HG03469 (cell line): Measurements from ENCODE around the gene UVSSA.
"Not testable (repeated sequence)": the region's sequence is repeated elsewhere in the genome, so short reads cannot be mapped to it uniquely, and the experiment has no call there.

Source experiments
- ATAC-seq: cut with Tn5 transposase; IDR thresholded peaks from one replicate; pipeline ENCODE4 v1.9.1; 2021; ENCODE audit warnings: mild to moderate bottlenecking, moderate library complexity, moderate number of reproducible peaks; ENCODE audit not compliant: unreplicated experiment

UVSSA gene

GRCh38 chr4:1362521-1362920 lies 15.5 kb downstream of the UVSSA start:
- ATAC-seq = no peak

GRCh38 chr4:1363513-1363912 lies 16.5 kb downstream of the UVSSA start:
- ATAC-seq = no peak

- no peak for ATAC-seq
These were observed 17.2 kb downstream of the UVSSA start for GRCh38 chr4:1364217-1364616.

- ATAC-seq = no peak
These were observed 17.7 kb downstream of the UVSSA start for GRCh38 chr4:1364748-1365147.

- ATAC-seq = no peak
These were observed 18.5 kb downstream of the UVSSA start for GRCh38 chr4:1365271-1366178.

GRCh38 chr4:1366371-1367229 lies 19.6 kb downstream of the UVSSA start:
- ATAC-seq = no peak

- ATAC-seq = no peak
These were observed 20.4 kb downstream of the UVSSA start for GRCh38 chr4:1367230-1367935.

GRCh38 chr4:1367936-1368289 lies 20.9 kb downstream of the UVSSA start:
- ATAC-seq = no peak

GRCh38 chr4:1368421-1369090 lies 21.5 kb downstream of the UVSSA start:
- no peak for ATAC-seq

GRCh38 chr4:1369091-1369450 lies 22.1 kb downstream of the UVSSA start:
- ATAC-seq = no peak

GRCh38 chr4:1369479-1370079 lies 22.6 kb downstream of the UVSSA start:
- no peak for ATAC-seq

- no peak for ATAC-seq
These were observed 23.5 kb downstream of the UVSSA start for GRCh38 chr4:1370321-1371124.

GRCh38 chr4:1371176-1372165 lies 24.5 kb downstream of the UVSSA start:
- ATAC-seq = no peak

- not testable (repeated sequence) for ATAC-seq
These were observed 25.6 kb downstream of the UVSSA start for GRCh38 chr4:1372576-1372975.

- no peak for ATAC-seq
These were observed 27.1 kb downstream of the UVSSA start for GRCh38 chr4:1373892-1374705.

- ATAC-seq = no peak
These were observed 27.7 kb downstream of the UVSSA start for GRCh38 chr4:1374706-1375045.

GRCh38 chr4:1375051-1375721 lies 28.2 kb downstream of the UVSSA start:
- no peak for ATAC-seq
